HG03039 (cell line): ENCODE data around the gene OXNAD1.

Experiments used
- ATAC-seq: cut with Tn5 transposase; IDR thresholded peaks from one replicate; pipeline ENCODE4 v1.9.1; 2021; ENCODE audit warnings: mild to moderate bottlenecking, moderate library complexity; ENCODE audit not compliant: unreplicated experiment

Gene OXNAD1

GRCh38 chr3:16352428-16352827 lies 87.4 kb downstream of the OXNAD1 start:
- ATAC-seq: no peak

- ATAC-seq: no peak
Observed at GRCh38 chr3:16354291-16354690, 89.3 kb downstream of the OXNAD1 start.
